ENCODE data around the gene GYS2. TPM values are rescaled to one million over a fixed set of nuclear protein-coding genes. Genes with fewer than 3 reads are reported as not detected.
"Not testable (repeated sequence)": the region's sequence is repeated elsewhere in the genome, so short reads cannot be mapped to it uniquely, and the experiment has no call there.

Gene GYS2
- total and polyA plus RNA-seq, 5 experiments from 2014 or later = 0.31 TPM; not detected in 4

GRCh38 chr12:21602774-21603173 lies 1.9 kb downstream of the GYS2 start:
- ATAC-seq = no peak

GRCh38 chr12:21600196-21600595 lies 4.5 kb downstream of the GYS2 start:
- POLR2A ChIA-PET = no interaction called here
- H3K4me3 Mint-ChIP-seq = no peak overlapping the region
- H3K36me3 Mint-ChIP-seq = no peaks in the 10 kb centered on the region
- DNase-seq = no peak
- H3K27ac Mint-ChIP-seq = no peak overlapping the region
- H3K27me3 Mint-ChIP-seq = no peaks in the 10 kb centered on the region
- H3K9me3 Mint-ChIP-seq = peaks cover 0 to 4% (median 0%) of the 10 kb centered on the region in 9 donors
- peaks cover 0 to 4% (median 1%) of the 10 kb centered on the region in 4 donors for H3K4me1 Mint-ChIP-seq
- ATAC-seq = no peak

More at GRCh38 chr12:21602774-21603173, 1.9 kb downstream of the GYS2 start:
- Mint-ChIP-seq H3K4me1 (peaks cover 0 to 5% (median 1%) of the 10 kb centered on the region in 4 donors), H3K27me3 (peaks cover 0 to 1% (median 0%) of the 10 kb centered on the region in 5 donors), H3K36me3 (no peaks in the 10 kb centered on the region), H3K27ac (no peak overlapping the region), H3K4me3 (no peak overlapping the region), H3K9me3 (no peaks in the 10 kb centered on the region)
- POLR2A ChIA-PET = no interaction called here
- no peak for DNase-seq

GRCh38 chr12:21599143-21599999 lies 5.3 kb downstream of the GYS2 start:
- no peak overlapping the region for H3K27ac Mint-ChIP-seq
- ATAC-seq = no peak
- H3K9me3 Mint-ChIP-seq = peaks cover 0 to 4% (median 0%) of the 10 kb centered on the region in 9 donors
- H3K4me3 Mint-ChIP-seq = no peak overlapping the region
- peaks cover 0 to 4% (median 1%) of the 10 kb centered on the region in 4 donors for H3K4me1 Mint-ChIP-seq
- POLR2A ChIA-PET = no interaction called here
- no peak for DNase-seq
- H3K36me3 Mint-ChIP-seq = no peaks in the 10 kb centered on the region
- no peaks in the 10 kb centered on the region for H3K27me3 Mint-ChIP-seq

DNA sequence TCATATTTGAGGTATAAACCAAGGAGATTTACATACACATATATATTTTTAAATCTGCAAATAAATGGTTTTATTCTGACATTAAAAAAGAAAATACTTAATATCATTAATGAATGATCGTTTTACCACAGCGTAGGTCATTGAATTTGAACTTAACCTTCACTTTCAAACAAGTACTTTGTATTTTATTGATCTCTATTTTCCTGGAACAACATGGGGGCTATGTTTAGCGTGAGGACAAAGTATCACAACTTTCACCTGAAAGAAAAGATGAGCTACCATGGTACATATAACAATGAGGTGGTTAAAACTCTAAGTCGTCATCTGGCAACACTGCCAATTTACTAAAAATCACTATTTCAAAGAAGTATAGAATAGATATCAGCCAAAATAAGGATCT lies 6.0 kb downstream of the GYS2 start:
- POLR2A ChIA-PET = no interaction called here
- Mint-ChIP-seq H3K36me3 (no peaks in the 10 kb centered on the region), H3K4me3 (no peak overlapping the region), H3K27ac (no peak overlapping the region), H3K4me1 (peaks cover 0 to 4% (median 1%) of the 10 kb centered on the region in 4 donors), H3K27me3 (no peaks in the 10 kb centered on the region), H3K9me3 (peaks cover 0 to 4% (median 0%) of the 10 kb centered on the region in 9 donors)
- DNase-seq = no peak
- ATAC-seq = no peak

- H3K27ac Mint-ChIP-seq, POLR2A ChIA-PET, DNase-seq, H3K4me1 Mint-ChIP-seq, H3K4me3 Mint-ChIP-seq, H3K27me3 Mint-ChIP-seq, ATAC-seq: not testable (repeated sequence)
- Mint-ChIP-seq H3K9me3 (peaks cover 12 to 29% (median 21%) of the 10 kb centered on the region in 9 donors), H3K36me3 (peaks cover 0 to 20% (median 19%) of the 10 kb centered on the region in 3 donors)
Measured at GRCh38 chr12:21595356-21595755, 9.3 kb downstream of the GYS2 start.

GRCh38 chr12:21585485-21585884 lies 19.2 kb downstream of the GYS2 start:
- H3K36me3 Mint-ChIP-seq = peaks cover 0 to 4% (median 4%) of the 10 kb centered on the region in 3 donors
- H3K27me3 Mint-ChIP-seq = peaks cover 4 to 20% (median 8%) of the 10 kb centered on the region in 5 donors
- no peak for ATAC-seq
- H3K27ac Mint-ChIP-seq = no peak overlapping the region
- no peak overlapping the region for H3K4me3 Mint-ChIP-seq
- H3K9me3 Mint-ChIP-seq = peaks cover 0 to 6% (median under 1%) of the 10 kb centered on the region in 9 donors
- POLR2A ChIA-PET = no interaction called here
- DNase-seq = no peak
- H3K4me1 Mint-ChIP-seq = no peaks in the 10 kb centered on the region

GRCh38 chr12:21584403-21585182 lies 20.1 kb downstream of the GYS2 start:
- ATAC-seq, H3K27ac Mint-ChIP-seq, DNase-seq, H3K9me3 Mint-ChIP-seq, POLR2A ChIA-PET, H3K4me3 Mint-ChIP-seq, H3K4me1 Mint-ChIP-seq: not testable (repeated sequence)
- Mint-ChIP-seq H3K27me3 (peaks cover 6 to 26% (median 13%) of the 10 kb centered on the region in 5 donors), H3K36me3 (peaks cover 0 to 10% (median 9%) of the 10 kb centered on the region in 3 donors)

DNA sequence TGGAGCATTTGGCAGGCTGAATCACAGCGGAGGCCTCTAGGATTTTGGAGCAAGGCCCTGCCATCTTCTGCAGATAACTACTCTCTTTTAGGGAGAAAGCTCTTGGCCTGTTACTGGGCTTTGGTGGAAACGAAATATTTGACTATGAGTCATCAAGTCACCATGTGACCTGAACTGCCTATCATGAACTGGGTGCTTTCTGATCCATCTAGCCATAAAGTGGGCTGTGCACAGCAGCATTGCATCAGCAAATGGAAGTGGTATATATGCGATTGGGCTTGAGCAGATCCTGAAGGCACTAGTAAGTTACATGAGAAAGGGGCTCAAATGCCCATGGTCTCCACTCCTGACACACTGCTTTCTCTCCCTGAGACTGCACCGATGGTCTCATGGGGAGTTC lies 21.1 kb downstream of the GYS2 start:
- H3K27ac Mint-ChIP-seq = no peak overlapping the region
- no peaks in the 10 kb centered on the region for H3K4me1 Mint-ChIP-seq
- peaks cover 6 to 29% (median 13%) of the 10 kb centered on the region in 5 donors for H3K27me3 Mint-ChIP-seq
- ATAC-seq = no peak
- POLR2A ChIA-PET = no interaction called here
- no peak overlapping the region for H3K4me3 Mint-ChIP-seq
- peaks cover 0 to 3% (median 0%) of the 10 kb centered on the region in 9 donors for H3K9me3 Mint-ChIP-seq
- no peak for DNase-seq
- H3K36me3 Mint-ChIP-seq = peaks cover 0 to 18% (median 9%) of the 10 kb centered on the region in 3 donors

DNA sequence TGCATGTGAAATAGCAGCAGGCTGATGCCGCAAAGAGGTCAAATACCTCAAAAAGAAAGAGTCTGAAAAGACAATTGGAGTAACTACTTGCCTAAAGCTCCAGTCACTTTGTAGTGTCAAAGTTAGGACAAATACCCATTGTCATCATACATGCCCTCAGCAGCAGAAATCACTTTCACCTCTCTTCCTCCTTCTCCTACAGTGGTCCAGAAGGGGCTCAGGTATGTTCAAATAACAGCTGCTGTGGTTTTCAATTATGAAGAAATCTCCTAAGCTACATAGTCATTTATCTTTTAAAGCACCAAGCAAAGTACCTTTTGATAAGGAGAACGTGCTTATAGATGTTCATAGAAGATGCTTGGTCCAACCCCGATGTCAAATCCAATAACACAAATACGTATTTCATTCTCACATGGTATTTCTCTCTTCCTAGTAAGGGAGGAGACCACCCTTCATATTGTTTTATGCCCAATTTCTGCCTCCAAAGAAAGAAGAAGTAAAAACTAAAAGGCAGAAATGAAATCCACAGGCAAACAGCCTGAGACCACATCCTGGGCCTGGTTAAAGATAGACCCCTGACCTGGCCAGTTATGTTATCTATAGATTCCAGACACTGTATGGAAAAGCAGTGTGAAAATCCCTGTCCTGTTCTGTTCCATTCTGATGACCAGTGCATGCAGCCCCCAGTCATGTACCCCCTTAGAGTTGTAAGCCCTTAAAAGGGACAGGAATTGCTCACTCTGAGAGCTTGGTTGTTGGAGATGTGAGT lies 23.7 kb downstream of the GYS2 start:
- Mint-ChIP-seq H3K4me3 (no peak overlapping the region), H3K27ac (no peak overlapping the region), H3K9me3 (peaks cover 0 to 3% (median 0%) of the 10 kb centered on the region in 9 donors), H3K4me1 (no peaks in the 10 kb centered on the region), H3K36me3 (peaks cover 0 to 18% (median 6%) of the 10 kb centered on the region in 3 donors), H3K27me3 (peaks cover 8 to 29% (median 13%) of the 10 kb centered on the region in 5 donors)
- DNase-seq (no peak), ATAC-seq (no peak)
- POLR2A ChIA-PET = no interaction called here

DNA sequence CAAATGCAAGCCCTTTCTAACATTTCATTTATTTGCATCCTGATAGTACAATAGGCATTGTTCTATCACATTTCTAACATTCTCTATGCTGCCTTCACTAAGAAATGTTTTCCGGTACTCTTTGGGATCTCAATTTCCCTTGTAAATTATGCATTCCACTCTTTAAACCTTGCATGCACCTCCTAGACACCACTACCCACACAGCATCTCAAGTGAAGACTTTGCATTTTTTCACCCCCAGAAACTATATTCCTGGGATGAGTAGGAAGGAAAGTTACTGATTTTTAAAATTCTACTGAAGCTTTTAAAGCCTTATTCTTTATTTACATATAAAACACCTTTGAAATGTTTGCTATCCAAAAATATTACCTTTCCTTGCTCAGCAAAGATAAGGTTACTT lies 27.1 kb downstream of the GYS2 start:
- ATAC-seq (no peak), DNase-seq (no peak)
- peaks cover 6 to 25% (median 10%) of the 10 kb centered on the region in 5 donors for H3K27me3 Mint-ChIP-seq
- H3K27ac Mint-ChIP-seq = no peak overlapping the region
- H3K9me3 Mint-ChIP-seq = peaks cover 0 to 3% (median 0%) of the 10 kb centered on the region in 9 donors
- peaks cover 0 to 14% (median 6%) of the 10 kb centered on the region in 3 donors for H3K36me3 Mint-ChIP-seq
- no peaks in the 10 kb centered on the region for H3K4me1 Mint-ChIP-seq
- POLR2A ChIA-PET = no interaction called here
- no peak overlapping the region for H3K4me3 Mint-ChIP-seq

GRCh38 chr12:21576431-21576830 lies 28.2 kb downstream of the GYS2 start:
- DNase-seq (no peak), ATAC-seq (no peak)
- Mint-ChIP-seq H3K36me3 (peaks cover 0 to 14% (median 7%) of the 10 kb centered on the region in 3 donors), H3K9me3 (peaks cover 0 to under 1% (median 0%) of the 10 kb centered on the region in 9 donors), H3K27me3 (peaks cover under 1 to 14% (median 4%) of the 10 kb centered on the region in 5 donors), H3K27ac (no peak overlapping the region), H3K4me1 (no peaks in the 10 kb centered on the region), H3K4me3 (no peak overlapping the region)
- POLR2A ChIA-PET = no interaction called here

DNA sequence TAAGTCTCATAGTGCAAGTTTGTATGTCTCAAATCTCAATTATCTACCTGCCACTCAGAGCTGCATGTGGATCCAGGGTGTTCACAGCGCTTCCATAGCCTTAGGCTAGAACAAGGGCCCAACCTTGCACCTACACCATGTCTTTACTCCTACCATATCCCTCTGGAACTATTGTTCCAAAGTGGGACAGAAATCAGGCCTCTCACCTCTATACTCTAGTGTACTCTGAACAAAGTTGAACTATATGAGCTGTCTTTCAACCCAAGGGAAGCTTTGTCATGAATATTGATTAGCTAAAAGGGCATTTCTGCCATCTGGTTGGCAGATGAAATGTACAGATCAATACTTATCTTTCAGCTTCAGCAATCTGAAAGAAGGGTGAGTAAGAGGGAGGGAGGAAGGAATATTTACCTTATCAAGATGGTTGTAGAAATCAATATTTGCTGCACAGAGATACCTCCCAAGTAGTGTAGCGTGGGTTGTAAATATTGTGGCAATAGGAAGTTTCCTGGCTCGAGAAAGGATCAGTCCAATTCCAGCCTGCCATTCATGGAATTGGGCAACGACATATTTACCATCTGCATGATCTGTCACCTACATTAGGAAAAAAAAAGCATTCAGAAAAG lies 30.8 kb downstream of the GYS2 start:
- ATAC-seq (no peak), DNase-seq (no peak)
- H3K4me1 Mint-ChIP-seq = no peaks in the 10 kb centered on the region
- H3K4me3 Mint-ChIP-seq = no peak overlapping the region
- peaks cover 0 to 3% (median under 1%) of the 10 kb centered on the region in 5 donors for H3K27me3 Mint-ChIP-seq
- H3K27ac Mint-ChIP-seq = no peak overlapping the region
- no peaks in the 10 kb centered on the region for H3K9me3 Mint-ChIP-seq
- POLR2A ChIA-PET = no interaction called here
- peaks cover 0 to 6% (median 4%) of the 10 kb centered on the region in 3 donors for H3K36me3 Mint-ChIP-seq
